DMS153 treated with DMSO at 0.1 percent for 48 hours (cell line): ENCODE data around the gene BEST4.
"Not testable (repeated sequence)": the region's sequence is repeated elsewhere in the genome, so short reads cannot be mapped to it uniquely, and the experiment has no call there.

Experiments
- DNase-seq: peaks from one replicate; lab custom pipeline; 2025; ENCODE audit not compliant: unreplicated experiment; lab: John Stamatoyannopoulos, UW

The BEST4 gene

GRCh38 chr1:44803062-44803311 is 15.0 kb upstream of the BEST4 start:
- no peak for DNase-seq

- no peak for DNase-seq
Observed at GRCh38 chr1:44802306-44803061, 14.5 kb upstream of the BEST4 start.

- no peak for DNase-seq
Observed at GRCh38 chr1:44801491-44802305, 13.7 kb upstream of the BEST4 start.

- peak; percentile 99 for DNase-seq
Observed at GRCh38 chr1:44799770-44800584, 12.0 kb upstream of the BEST4 start, which contains the start of gene PLK3. TSS of gene PLK3 (plus strand) at chr1:44800377. CDS start at chr1:44800464, 87 bp downstream.

GRCh38 chr1:44798481-44799365 is 10.8 kb upstream of the BEST4 start:
- DNase-seq: peak; percentile 44

GRCh38 chr1:44797886-44798285 is 9.9 kb upstream of the BEST4 start:
- not testable (repeated sequence) for DNase-seq

- no peak for DNase-seq
Observed at GRCh38 chr1:44792736-44793502, 4.9 kb upstream of the BEST4 start.

GRCh38 chr1:44790968-44791801 is 3.2 kb upstream of the BEST4 start:
- DNase-seq: no peak

- DNase-seq: no peak
Observed at GRCh38 chr1:44787506-44787905, 464 bp downstream of the BEST4 start.

GRCh38 chr1:44786841-44787426 is 1.0 kb downstream of the BEST4 start:
- DNase-seq: no peak

GRCh38 chr1:44786138-44786840 is 1.7 kb downstream of the BEST4 start:
- DNase-seq: peak; percentile 69

GRCh38 chr1:44785501-44786137 is 2.4 kb downstream of the BEST4 start:
- DNase-seq: no peak

GRCh38 chr1:44785029-44785380 is 3.0 kb downstream of the BEST4 start:
- DNase-seq: no peak

GRCh38 chr1:44784094-44785028 is 3.6 kb downstream of the BEST4 start:
- peak; percentile 44 for DNase-seq

GRCh38 chr1:44783697-44784093 is 4.3 kb downstream of the BEST4 start:
- peak; percentile 49 for DNase-seq

GRCh38 chr1:44780583-44781121 is 7.3 kb downstream of the BEST4 start:
- DNase-seq: no peak
